Fibroblast of peridontal ligament (primary cell): Measurements from ENCODE around the gene CACNA1I.
"Not testable (repeated sequence)": the region's sequence is repeated elsewhere in the genome, so short reads cannot be mapped to it uniquely, and the experiment has no call there.

Experiments used
- DNase-seq: peaks from one replicate; pipeline ENCODE4 v3.0.0-alpha.2; 2010; ENCODE audit errors: extremely low read depth

The CACNA1I gene

DNA sequence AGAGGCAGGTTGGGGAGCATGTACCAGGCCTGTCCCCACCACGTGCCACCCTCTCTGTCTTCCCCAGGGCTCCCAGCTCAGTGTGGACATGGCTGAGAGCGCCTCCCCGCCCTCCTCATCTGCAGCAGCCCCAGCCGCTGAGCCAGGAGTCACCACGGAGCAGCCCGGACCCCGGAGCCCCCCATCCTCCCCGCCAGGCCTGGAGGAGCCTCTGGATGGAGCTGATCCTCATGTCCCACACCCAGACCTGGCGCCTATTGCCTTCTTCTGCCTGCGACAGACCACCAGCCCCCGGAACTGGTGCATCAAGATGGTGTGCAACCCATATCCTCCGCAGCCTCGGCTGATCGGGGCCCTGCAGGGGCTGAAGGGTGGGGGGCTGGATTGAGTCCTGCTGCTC is at the start of gene CACNA1I:
Gene CACNA1I (plus strand): TSS at position 89 of the 400 bp plus-strand sequence. CDS start 0 bp downstream, at position 89.
- DNase-seq: no peak

DNA sequence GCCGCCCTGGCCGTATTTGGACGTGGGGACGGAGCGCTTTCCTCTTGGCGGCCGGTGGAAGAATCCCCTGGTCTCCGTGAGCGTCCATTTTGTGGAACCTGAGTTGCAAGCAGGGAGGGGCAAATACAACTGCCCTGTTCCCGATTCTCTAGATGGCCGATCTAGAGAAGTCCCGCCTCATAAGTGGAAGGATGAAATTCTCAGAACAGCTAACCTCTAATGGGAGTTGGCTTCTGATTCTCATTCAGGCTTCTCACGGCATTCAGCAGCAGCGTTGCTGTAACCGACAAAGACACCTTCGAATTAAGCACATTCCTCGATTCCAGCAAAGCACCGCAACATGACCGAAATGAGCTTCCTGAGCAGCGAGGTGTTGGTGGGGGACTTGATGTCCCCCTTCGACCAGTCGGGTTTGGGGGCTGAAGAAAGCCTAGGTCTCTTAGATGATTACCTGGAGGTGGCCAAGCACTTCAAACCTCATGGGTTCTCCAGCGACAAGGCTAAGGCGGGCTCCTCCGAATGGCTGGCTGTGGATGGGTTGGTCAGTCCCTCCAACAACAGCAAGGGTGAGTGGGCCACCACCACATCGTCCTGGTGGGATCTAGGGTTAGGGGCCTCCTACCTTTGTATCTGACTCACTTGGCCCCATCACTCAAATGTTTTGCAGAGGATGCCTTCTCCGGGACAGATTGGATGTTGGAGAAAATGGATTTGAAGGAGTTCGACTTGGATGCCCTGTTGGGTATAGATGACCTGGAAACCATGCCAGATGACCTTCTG is 49.3 kb upstream of the CACNA1I start:
- DNase-seq: peak; percentile 80

DNA sequence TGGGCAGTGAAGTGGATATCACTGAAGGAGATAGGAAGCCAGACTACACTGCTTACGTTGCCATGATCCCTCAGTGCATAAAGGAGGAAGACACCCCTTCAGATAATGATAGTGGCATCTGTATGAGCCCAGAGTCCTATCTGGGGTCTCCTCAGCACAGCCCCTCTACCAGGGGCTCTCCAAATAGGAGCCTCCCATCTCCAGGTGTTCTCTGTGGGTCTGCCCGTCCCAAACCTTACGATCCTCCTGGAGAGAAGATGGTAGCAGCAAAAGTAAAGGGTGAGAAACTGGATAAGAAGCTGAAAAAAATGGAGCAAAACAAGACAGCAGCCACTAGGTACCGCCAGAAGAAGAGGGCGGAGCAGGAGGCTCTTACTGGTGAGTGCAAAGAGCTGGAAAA is 48.5 kb upstream of the CACNA1I start:
- DNase-seq: not testable (repeated sequence)

DNA sequence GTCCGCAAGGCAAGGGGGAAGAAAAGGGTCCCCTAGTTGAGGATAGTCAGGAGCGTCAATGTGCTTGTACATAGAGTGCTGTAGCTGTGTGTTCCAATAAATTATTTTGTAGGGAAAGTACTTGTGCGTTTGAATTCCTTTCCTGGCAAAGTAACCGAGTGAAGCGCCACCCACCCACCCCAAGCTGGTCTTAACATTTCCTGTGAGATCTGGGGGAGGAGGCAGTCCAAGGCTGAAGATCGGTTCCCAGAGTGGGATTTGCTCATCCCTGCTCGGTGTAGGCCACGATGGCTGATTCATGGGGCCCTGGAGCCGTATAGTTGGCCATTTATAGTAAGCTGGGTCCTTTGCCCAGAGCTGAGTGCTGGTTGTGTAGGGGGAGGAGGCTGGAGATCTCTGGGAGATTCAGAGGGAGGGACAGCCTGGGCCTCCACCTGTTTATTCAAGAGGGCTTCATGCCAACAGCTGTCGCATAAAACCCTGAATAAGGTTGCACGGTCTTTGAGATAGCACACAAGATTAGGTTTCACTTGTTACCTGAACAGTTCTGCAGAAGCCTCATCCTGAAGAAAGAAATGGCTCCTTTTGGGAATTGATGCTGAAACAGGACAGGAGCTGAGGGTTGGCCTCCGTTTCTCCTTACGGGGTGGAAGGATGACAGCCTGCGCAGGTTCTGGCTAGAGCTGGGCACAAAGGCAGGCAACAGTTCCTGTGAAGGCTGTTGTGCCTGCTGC is 47.8 kb upstream of the CACNA1I start:
- peak; percentile 67 for DNase-seq

DNA sequence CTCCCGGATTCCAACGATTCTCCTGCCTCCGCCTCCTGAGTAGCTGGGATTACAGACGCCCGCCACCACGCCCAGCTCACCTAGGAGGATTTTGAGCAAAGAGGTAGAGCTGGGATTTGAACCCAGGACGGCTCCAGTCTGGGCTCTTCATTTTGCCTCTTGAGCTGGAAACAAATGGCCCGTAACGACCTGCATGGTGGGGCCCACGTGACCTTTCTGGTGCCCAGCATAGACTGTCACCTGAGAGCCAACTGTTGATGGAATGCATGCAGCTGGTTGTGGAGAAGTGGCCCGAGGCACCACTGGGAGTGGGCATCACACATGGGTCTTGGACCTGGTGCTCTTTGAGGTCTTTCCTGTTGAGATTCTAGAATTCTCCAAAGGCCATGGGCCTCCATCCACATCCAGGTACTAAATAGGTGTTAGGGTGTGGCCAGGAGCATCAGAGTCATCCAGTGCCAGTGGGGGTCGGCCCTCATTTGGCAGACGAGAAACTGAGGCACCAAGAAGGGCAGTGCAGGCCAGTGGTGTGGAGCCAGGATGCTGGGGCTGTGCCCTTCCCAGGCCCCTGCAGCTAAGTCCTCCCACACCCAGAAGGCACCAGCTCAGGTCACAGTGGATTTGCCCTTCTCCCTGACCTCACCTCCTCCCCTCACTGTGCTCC is 46.3 kb upstream of the CACNA1I start:
- no peak for DNase-seq

DNA sequence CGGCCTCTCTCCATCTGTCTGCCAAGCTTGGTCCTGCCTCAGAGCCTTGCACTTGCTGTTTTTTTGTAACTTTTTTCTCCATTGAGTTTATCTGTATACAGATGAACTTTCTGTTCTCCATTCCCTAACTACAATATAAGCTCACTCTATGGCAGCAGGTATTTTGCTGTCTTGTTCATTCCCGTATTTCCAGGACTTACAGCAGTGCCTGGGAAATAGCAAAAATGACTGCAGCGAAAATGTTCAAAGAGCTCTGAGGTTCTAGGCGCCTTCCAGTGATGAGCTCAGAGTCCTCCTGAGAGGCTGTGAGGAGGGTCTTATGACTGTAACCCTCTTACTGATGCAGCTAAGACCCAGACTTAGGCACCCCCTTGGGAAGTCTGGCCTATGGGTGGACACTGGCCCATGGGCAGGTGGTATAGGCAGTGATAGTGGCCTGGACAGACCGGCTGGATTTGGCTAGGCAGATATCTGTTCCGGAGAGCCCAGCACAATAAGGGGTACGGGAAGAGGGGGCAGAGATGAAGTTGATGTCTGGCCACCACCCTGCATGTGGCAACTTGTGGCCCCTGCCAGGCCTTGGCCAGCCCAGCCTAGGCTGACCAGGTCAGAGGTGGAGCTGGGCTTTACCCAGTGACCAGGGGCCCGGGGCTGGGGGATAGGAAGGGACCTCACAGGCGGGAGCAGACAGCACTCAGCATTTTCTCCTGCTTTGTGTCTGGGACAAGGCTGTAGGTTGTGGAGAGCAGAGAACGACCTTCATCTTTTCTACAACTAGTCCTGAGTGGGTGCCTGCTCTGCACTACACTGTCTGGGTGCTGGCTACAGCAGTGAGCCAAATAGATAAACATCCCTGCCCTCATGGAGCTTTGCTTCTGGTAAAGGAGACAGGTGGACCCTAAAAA is 45.5 kb upstream of the CACNA1I start:
- DNase-seq: no peak

DNA sequence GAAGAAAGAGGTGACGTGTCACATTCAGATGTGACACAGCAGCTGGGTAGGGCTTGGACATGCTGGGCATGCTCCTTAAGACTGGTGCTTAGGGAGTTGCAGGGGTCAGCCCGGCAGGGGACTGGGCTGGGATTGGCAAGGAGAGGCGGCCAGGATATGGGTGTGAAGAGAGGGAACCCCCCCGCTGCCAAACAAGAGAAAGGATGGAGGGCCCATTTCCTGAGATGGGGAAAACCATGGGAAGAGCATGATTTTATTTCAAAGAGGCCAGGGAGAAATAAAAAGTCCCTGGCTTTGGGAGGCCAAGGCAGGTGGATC is 44.9 kb upstream of the CACNA1I start:
- no peak for DNase-seq

DNA sequence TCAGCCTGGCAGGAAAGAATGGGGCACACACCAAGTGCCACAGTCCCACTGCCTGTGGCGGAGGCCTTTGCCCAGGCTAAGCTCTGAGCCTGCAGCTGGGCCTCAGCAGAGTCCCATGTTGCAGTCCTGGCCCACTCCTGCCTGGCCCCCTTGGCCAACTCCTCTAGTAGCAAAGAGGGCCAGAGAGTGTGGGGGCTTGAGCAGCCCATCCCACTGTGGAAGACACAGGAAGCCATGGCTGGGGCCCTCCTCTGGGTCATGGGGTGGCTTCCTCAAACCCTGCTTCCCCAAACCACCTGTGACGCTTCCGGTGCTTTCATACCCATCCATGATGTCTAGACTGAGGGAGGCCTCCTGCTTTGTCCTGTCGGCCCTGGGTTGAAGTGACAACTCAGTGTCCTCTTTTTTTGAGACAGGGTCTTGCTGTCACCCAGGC is 43.8 kb upstream of the CACNA1I start:
- DNase-seq: no peak

DNA sequence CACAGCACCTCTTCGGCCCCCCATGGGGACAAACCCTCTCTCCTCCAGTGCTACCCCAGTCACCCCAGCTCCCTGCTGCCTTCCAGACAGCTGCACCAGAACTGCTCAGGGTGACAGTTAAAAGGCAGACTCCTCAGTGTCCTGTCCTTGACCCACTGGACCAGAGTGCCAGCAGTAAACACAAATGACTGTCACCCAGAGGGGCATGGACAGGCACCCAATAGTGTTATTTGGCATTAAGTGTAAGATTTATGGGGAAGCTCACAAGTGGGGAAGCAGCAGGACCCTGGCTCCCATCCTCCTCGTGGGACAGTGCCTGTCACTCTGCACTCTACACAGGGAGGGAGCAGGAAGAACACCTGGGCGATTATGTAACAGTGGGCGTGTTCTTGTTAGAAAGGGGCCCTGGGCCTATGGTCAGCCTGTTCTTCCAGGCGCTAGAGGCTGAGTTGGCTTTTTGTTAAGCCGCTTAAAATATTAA is 43.0 kb upstream of the CACNA1I start:
- no peak for DNase-seq

DNA sequence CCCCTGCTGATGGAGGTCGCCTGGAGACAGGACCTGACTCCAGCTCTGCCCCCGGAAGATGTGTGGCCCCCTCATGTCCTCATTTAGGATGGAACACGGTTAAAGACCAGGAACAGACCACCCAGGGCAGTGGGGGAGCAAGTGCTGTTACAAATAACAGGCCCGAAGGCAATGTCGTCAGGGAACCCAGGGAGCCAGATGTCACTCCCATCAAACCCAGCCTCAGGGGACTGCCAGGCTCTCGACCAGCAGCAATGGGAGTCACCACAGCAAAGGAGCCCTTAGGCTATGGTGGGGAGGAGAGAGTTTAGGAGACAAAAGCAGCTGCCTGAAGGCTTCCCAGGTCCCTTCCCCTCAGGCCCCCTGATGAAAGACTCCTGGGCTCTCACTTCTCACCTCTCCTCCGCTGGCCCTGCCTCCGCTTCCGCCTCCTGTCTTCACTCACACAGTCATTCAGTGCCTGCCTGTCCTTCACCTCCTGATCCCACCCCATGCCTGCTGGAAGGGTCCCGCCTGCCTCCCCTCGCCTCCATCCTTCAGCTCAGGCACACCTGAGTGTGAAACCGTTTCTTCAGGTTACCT is 42.4 kb upstream of the CACNA1I start:
- no peak for DNase-seq

DNA sequence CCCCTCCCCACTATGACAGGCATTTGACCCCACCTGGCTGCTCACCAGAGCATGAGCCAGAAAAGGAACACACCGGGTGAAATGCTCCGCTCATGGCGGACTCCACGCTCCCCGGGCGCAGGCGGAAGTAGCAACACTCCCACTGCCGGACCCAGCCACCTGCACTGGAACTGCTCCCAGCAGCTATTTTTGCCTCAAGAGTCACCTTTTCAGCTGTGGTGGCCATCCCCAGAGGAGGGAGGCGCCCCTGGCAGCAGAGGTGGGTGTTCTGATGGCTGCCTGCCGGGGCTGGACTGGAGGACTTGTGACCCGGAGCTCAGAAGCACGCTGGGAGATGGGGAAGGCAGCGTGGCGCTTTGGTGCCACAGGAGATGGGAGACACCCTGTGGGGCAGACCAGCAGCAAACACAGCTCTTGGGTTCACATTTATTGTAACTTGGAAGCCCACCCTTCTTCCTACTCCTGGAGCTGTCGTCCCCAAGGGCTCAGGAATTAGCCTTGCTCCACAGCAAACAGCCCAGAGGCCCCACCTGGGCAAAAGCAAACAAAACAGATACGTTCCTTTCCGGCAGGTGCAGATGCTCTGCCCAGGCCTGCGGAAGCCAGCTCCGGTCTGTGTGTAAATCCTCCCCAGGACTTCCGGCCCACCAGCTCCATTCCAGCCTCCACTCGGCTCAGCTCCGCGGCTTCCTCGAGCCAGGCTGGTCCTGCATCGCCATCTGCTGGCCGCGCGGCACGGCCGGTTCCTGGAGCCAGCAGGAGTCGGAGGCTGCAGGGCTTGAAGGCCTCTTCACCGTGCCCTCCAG is 41.7 kb upstream of the CACNA1I start:
- peak; percentile 90 for DNase-seq

DNA sequence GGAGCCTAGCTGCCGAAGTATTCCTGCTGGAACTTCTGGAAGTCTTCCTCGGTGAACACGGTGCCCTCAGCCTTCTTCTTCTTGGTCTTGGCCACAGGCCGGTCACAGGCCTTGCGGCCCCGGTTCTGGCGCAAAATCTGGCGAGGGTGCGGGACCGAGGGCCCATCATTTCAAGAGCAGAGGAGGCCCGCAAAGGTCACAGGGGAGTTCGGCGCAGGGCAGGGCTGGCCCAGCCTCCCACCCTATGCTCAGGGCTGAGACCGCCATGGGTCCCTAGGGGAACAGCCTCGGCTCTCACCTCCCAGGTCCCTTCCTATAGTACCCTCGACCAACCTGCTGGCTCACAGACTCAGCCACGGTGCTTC is 41.1 kb upstream of the CACNA1I start:
- no peak for DNase-seq

DNA sequence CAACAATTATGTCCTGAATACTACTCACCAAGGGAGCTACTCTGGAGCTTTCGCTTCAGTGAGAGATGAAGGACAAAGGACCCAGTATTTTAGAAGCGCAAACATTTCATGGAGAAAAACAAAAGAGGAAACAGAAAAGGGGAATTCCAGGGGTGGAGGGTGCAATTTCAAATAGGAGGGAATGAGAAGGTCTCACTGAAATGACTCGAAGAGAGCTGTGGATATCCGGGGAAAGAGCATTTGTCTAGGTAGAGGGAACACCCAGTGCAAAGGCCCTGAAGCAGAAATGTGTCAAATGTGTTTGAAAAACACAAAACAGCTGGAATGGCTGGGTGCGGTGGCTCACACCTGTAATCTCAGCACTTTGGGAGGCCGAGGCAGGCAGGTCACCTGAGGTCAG is 40.4 kb upstream of the CACNA1I start:
- no peak for DNase-seq

DNA sequence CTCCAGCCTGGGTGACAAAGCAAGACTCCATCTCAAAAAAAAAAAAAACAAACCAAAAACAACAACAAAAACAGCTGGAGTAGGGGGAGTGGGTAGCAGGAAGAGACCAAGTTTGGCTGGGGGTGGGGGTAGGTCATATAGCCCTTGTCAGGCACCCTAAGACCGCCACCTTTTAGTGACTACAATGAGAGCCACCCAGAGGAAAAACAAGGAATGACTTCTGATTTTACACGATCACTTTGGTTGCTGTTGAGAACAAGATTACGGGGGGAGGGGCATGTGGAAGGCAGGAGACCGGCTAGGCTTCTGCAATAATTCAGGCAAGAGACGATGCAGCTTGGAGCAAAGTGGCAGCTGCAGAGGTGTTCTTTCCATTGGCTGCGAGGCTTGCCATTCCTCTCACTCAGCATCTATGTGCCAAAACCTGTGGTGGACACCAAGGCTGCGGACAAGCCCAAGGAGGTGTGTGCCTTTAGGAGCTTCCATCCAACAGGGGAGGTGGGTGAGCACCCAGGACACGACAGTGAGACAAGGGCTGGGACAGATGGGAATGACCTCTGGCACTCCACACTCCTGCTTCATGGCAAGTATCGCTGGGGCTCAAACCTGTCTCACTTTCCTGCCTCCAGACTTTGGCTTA is 39.7 kb upstream of the CACNA1I start:
- DNase-seq: peak; percentile 46

DNA sequence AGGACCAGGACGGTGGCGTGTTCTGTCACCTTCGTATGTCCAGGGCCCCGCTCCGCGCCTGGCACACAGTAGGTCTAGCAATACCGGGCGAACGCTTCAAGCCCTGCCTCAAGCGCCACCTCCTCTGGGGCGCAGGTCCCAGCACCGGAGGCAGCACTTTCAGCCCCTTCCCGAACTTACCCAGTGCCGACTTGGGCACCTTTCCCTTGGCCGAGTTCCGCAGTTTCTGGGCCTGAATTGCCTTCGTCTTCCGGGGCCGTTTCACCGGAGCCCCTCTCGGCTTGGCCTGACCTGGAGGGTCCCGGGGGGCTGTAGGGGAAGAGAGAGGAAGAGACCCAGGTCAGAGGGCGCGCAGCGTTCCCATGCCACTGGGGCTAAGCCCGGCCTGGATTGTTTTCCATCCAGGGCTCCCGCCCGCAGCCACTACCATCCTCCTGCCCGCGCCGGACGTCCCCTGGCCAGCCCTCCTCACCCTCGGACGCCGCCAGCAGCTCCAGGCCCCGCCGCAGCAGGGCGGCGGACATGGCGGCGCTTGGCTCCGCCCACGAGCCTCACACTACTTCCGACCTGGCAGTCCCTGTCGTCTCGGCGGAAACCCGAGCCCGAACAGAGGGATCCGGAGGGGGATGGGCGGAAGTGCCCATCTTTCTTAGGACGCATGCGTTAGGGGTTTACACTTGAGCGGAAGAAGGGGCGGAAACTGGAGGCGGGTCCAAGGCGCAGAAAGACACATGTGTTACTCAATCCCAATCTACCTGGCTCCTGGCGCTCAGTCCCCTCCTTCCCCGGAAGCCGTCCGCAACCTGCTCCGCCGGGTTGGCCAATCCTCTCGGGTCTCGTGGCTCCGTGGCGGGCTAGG is 38.1 kb upstream of the CACNA1I start, which contains the start of gene RPS19BP1:
Gene RPS19BP1 (minus strand): TSS at position 534 of the 859 bp plus-strand sequence. CDS start 10 bp downstream, at position 524.
- peak; percentile 98 for DNase-seq

DNA sequence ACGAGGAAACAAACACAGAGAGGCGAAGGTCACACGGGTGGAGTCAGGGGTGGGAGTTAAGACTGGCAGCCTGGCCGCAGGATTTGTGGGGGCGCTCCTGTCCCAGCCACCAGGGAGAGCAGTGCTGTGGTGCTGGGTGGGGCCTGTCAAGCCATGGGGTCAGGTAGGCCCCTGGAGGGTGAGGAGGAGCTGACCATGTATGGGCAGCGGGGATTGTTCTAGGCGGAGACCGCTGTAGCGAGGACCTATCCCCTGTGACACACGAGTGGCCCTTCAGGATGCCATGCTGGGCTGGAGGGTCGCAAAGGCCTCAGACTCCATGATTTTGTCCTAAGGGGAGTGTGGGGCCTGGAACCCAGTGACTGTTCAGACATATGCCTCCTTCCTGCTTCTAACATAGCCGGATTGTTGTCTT is 36.5 kb upstream of the CACNA1I start:
- DNase-seq: no peak

DNA sequence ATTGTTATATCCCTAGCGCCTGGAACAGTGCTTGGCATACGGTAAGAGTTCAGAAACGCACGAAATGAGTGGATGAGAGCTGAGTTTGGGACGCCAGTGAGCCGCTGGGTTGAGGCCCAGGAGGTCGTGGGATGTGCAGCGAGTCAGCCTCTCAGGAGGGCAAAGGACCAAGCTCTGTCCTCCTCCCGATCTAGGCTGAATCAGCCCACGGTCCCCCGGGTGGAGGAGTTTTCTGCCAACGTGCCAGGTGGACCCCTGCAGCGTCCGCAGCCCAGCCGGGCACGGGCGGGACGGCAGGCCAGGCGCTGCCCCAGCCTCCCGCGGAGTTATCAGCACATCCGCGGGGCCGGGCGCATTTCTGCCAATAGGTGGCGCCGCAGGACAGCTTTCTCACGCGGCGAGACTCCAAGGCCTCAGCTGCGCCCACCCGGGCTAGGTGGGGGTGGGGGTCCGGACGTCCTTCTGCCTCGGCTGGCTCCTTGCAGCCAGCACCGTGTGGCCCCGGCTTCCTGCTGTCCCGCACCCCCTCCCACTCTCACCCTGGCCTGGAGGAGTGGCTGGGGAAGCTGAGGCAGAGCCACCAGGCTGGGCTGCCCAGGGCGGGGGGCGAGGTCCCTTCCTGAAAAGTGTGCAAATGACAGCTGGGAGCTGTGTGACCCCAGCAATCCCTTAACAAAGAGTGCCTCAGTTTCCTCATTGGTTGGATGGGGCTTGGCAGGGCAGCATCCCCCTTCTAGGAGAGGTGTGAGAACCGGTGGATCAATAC is 35.8 kb upstream of the CACNA1I start:
- DNase-seq: peak; percentile 57

DNA sequence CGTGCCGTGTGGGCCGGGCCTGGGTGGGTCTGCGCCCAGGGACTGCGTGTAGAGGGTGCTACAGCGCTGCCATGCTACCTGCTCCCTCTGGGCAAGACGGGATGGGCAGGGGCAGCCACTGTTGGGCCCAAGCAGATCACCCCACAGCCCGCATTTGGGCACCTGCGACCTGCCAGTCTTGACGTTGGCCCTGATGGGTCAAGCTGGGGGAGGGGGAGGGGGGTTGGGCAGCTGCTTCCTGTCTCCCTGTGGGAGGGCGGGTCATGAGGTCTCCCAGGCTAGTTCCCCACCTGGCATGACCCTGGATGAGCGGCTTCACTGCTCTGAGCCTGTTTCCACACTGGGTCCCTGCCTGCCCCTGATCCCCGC is 35.2 kb upstream of the CACNA1I start:
- DNase-seq: no peak
